NCI-H446 (cell line): ENCODE data around the gene L3MBTL2.
"Not testable (repeated sequence)": the region's sequence is repeated elsewhere in the genome, so short reads cannot be mapped to it uniquely, and the experiment has no call there.

Experiments
- DNase-seq, 2 experiments: peaks; one replicate each; lab custom pipeline; 2025; lab: John Stamatoyannopoulos, UW

The L3MBTL2 gene

DNA sequence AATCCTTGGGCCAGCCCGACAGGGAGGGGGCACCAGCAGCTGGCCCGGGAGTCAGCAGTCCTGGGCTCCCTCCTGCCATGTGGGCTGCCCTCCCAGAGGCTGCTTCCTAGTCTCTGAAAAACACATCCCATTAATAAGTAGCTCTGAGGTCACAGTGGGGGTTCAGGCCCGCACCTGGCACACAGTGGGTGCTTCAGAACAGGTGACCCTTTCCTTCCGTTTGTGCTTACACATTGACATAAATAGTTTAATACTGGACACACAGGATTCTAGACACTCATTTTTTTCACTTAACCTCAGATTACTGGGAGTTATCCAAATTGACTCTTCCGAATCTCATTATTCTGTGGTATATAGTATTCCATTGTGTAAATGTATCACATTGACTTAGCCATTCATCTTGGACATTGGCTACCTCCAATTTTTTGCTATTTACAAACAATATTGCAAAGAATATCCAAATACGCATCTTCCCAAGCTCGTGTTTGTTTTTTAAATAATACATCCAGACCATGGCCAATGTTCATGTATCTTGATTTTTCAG, 36.1 kb downstream of the L3MBTL2 start:
- DNase-seq, result no peak

GRCh38 chr22:41242396-41243117, 37.4 kb downstream of the L3MBTL2 start:
- DNase-seq, result no peak

GRCh38 chr22:41243361-41243760, 38.2 kb downstream of the L3MBTL2 start:
- DNase-seq, result no peak

DNA sequence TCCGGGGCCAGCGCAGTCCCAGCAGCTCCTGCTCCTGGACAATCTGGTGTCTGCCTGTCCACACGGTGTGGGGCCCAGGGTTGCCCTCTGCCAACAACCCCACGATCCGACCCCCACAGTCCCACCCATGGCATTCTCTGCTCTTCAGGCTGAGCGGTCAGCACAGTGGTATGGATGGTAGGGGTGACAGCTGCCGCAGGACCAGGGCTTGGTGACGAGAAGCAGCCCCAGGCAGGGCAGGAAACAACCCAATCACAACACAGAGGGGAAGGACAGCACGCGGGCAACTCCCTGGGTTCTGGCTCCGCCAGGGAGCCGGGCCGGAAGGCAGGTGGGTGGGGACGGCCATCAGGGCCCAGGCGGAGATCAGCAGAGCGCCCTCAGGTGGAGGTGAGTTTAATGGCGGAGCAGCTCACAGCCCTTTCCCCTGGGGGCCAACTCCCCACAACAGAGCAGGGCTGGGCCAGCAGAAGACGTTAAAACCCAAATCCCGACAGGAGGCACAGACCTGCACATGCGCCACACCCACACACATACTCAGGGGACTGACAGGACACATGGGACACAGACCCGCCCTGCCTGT, 40.9 kb downstream of the L3MBTL2 start:
- no peak for DNase-seq

- no peak for DNase-seq
Measured at GRCh38 chr22:41247703-41248102, 42.6 kb downstream of the L3MBTL2 start.

GRCh38 chr22:41248314-41248713, 43.2 kb downstream of the L3MBTL2 start:
- DNase-seq, result no peak

DNA sequence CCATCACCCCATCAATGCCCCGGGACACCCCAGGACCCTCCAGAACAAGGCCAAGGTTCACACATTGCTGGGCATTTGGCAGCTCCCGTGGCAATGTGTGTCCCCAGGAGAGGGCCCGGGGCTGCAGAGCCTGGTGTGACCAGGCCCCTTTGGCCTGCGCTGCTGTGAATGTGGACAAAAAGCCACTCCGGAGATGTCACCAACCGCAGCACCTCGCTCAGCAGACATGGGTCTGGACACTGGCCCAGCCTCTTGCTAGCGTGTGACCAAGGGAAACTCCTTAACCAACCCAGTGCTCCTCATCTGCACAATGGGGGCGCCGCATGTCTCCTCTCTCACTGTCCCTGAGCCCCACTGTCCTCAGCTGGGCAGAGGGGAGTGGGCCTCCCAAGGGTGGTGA, 43.6 kb downstream of the L3MBTL2 start:
- no peak for DNase-seq

DNA sequence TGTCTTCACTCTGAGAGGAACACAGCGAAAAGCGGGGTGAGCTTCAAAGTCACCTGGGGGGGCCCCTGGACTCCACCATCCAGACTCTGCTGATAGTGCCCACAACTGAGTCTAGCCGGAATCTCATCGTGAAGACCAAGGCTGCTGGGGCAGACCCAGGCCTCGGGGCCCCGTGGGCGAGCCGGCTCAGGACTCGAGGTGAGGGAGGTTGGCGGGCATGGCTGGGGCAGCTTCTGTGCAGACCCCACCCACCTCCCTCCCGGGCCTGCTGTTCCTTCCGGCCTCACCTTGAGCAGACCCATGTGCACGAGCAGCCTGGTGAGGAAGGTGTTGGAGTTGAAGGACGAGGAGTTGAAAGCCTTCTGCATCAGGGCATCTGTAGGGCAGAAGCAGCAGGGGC, 44.3 kb downstream of the L3MBTL2 start:
- DNase-seq, result no peak

DNA sequence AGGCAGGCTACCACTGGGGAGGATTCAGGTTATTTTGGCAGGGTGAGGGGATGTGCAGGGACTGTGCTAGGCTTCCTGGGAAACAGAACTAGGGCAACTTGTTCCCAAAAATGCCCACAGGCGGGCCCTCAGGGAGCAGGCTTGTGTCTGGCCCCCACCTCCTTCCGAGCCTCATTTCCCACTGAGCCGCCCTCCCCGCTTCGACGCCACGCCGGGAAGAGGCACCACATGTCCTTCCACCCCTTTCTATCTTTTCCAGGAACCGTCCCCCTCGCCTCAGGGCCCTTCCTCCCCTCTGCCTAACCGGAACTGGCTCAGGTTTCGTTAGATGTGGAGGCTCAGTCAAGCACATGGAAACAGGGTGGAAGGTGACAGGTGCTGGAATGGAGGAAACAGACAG, 45.0 kb downstream of the L3MBTL2 start:
- DNase-seq, result no peak

GRCh38 chr22:41252365-41252764, 47.3 kb downstream of the L3MBTL2 start:
- no peak for DNase-seq

- DNase-seq, result no peak
Measured at GRCh38 chr22:41254230-41254629, 49.1 kb downstream of the L3MBTL2 start.

GRCh38 chr22:41256254-41257253, 51.4 kb downstream of the L3MBTL2 start:
- no peak for DNase-seq

- DNase-seq, result no peak
Measured at GRCh38 chr22:41257696-41258095, 52.6 kb downstream of the L3MBTL2 start.

DNA sequence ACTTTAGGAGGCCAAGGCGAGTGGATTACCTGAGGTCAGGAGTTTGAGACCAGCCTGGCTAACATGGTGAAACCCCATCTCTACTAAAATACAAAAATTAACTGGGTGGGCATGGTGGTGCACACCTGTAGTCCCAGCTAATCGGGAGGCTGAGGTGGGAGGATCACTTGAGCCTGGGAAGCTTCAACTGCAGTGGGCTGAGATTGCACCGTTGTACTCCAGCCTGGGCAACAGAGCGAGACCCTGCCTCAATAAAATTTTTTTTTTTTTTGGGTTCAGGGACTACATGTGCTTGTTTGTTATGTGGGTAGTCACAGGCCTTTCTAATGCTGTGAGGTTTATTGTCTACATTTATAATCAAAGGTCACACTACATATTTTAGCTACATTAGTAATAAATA, 54.6 kb downstream of the L3MBTL2 start:
- DNase-seq, result not testable (repeated sequence)

- no peak for DNase-seq
Measured at GRCh38 chr22:41260871-41261270, 55.8 kb downstream of the L3MBTL2 start.

DNA sequence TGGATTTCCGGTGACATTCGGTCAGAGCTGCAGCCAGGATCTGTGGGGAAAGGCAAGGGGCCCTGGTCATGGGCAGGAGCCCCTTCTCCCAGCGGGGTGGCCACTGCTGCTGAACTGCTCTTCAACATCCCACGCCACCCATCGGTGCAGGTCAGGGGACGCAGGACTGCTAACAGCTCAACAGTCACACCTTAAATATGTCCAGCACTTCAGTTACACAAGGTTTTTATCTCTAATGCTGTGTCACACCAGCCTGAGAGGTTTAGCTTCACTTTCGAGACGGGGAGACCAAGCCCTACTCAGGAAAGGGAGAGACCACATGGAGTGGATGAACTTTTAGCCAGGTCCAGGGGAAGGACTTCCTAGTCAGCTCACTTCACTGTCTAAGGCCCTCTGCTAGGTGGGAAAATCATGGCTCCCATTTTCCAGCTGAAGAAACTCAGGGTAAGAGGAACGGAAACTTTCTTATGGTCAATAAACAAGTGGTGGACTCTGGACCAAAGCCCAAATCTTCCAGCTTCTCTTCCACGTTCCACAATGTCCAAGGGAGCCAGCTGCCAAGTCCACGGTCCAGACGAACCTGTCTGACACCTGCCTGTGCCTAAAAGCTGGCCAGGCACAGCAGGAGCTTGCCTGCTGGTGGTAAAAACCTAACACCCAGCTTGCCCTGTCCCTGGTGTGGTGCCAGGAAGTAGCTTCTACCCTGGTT, 56.6 kb downstream of the L3MBTL2 start:
- no peak for DNase-seq

DNA sequence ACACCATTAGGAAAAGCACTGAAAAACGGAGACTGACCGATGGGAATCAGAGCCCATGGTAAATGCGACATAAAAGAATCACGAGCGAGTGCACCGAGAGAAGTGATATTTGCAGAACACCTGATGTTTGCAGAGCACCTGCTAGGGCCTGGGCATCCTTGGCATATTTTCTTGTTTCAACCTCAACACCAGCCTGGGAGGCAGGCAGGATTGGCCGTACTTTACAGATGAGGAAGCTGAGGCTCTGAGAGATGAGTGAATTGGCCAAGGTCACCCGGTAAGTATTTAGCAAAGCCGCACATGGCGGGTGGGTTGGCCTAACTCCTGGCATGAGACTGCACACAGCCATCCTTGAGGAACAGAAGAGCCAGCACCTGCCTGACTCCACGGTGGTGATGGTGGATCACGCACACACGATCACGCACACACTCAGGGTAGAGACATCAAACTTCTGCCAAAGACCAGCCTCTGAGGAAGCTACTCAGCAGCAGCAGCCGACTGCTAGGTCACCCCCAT, 57.2 kb downstream of the L3MBTL2 start:
- DNase-seq, result no peak

GRCh38 chr22:41263704-41264103, 58.6 kb downstream of the L3MBTL2 start:
- DNase-seq, result no peak

GRCh38 chr22:41264408-41264941, 59.4 kb downstream of the L3MBTL2 start:
- DNase-seq, result no peak

DNA sequence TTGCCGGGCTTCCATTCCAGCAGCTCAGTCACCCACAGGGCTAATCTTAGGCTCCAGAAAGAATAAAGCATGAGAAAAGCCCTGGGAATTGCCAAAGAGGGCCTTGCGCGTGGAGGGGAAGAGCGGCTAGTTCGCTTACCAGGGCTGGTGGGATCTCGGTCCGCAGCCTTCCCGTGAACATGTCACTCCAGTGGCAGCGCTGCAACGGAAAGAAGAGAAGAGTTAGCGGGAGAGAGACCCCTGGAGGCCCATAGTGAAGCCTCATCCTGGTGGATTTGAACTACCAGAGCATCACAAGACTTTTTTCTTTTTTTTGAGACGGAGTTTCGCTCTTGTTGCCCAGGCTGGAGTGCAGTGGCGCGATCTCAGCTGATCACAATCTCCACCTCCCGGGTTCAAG, 62.8 kb downstream of the L3MBTL2 start:
- no peak for DNase-seq

DNA sequence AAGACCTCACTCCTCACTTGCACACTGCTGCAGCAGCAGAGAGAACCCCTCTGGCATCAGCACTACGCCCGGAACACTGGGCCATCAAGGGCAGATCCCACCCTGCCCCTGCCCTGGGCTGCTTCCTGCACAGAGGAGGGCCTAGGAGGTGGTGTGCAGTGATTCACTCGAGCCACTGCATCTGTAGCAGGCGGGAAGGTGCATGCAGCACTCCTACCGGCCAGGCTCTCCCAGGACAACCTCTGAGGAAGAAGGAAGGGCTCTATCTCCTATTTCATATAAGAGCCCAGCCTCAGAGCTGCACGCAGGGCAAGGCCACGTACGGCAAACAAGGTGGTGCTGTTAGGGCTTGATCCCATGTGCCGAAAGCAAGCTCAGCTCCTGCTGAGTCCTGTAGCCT, 66.7 kb downstream of the L3MBTL2 start:
- no peak for DNase-seq
